Daoy (cell line): ENCODE measurements around the gene SPATA18. TPM values are rescaled to one million over a fixed set of nuclear protein-coding genes. Genes with fewer than 3 reads are reported as not detected.
A peak's percentile ranks its signal among the peaks of the same experiment; 100 is the strongest.

Experiments used
- DNase-seq: peaks from one replicate; pipeline ENCODE4 v3.0.0-alpha.2; 2015; ENCODE audit warnings: low read depth
- total RNA-seq: library from RNA; depleted of rRNA; stranded (reverse); fragments of >200 nt; shearing (Covaris generic); gene quantifications from 2 replicates; pipeline ENCODE4 v1.2.3, GENCODE V29; 2014; rRNA removed

The SPATA18 gene
- not detected in 2 replicates for total RNA-seq

- no peak for DNase-seq
Observed at GRCh38 chr4:52051213-52051614, at the start of gene SPATA18. SPATA18 (plus strand) TSS chr4:52051304; CDS start chr4:52051705, 401 bp downstream.

GRCh38 chr4:52001616-52002015 lies 49.5 kb upstream of the SPATA18 start:
- no peak for DNase-seq

GRCh38 chr4:52004414-52004813 lies 46.7 kb upstream of the SPATA18 start:
- no peak for DNase-seq

- DNase-seq, result no peak
Observed at GRCh38 chr4:52005604-52006273, 45.4 kb upstream of the SPATA18 start.

GRCh38 chr4:52006887-52007286 lies 44.2 kb upstream of the SPATA18 start:
- DNase-seq, result no peak

- no peak for DNase-seq
Observed at GRCh38 chr4:52010986-52011385, 40.1 kb upstream of the SPATA18 start.

- no peak for DNase-seq
Observed at GRCh38 chr4:52012651-52013050, 38.5 kb upstream of the SPATA18 start.

GRCh38 chr4:52014903-52015302 lies 36.2 kb upstream of the SPATA18 start:
- DNase-seq, result no peak

- DNase-seq, result no peak
Observed at GRCh38 chr4:52015366-52015765, 35.7 kb upstream of the SPATA18 start.

- no peak for DNase-seq
Observed at GRCh38 chr4:52016981-52017380, 34.1 kb upstream of the SPATA18 start.

GRCh38 chr4:52017814-52018213 lies 33.3 kb upstream of the SPATA18 start:
- no peak for DNase-seq

- peak; percentile 1 for DNase-seq
Observed at GRCh38 chr4:52019936-52020657, 31.0 kb upstream of the SPATA18 start, which contains the start of gene LRRC66. LRRC66 (minus strand) TSS chr4:52020363; CDS start chr4:52017613, 2,750 bp downstream.

- DNase-seq, result peak; percentile 35
Observed at GRCh38 chr4:52028970-52029369, 22.1 kb upstream of the SPATA18 start.

GRCh38 chr4:52032005-52032404 lies 19.1 kb upstream of the SPATA18 start:
- no peak for DNase-seq

- no peak for DNase-seq
Observed at GRCh38 chr4:52035190-52035589, 15.9 kb upstream of the SPATA18 start.

GRCh38 chr4:52036886-52037530 lies 14.1 kb upstream of the SPATA18 start:
- no peak for DNase-seq

- peak; percentile 10 for DNase-seq
Observed at GRCh38 chr4:52037689-52038102, 13.4 kb upstream of the SPATA18 start.

- peak; percentile 48 for DNase-seq
Observed at GRCh38 chr4:52038103-52038912, 12.8 kb upstream of the SPATA18 start, which contains the start of gene SGCB. SGCB (minus strand) TSS chr4:52038299; CDS start chr4:52038259, 40 bp downstream.

GRCh38 chr4:52045028-52045427 lies 6.1 kb upstream of the SPATA18 start:
- no peak for DNase-seq

- no peak for DNase-seq
Observed at GRCh38 chr4:52049266-52049665, 1.8 kb upstream of the SPATA18 start.

GRCh38 chr4:52051615-52052474 lies 741 bp downstream of the SPATA18 start:
- peak; percentile 60 for DNase-seq
